Inflammatory macrophage treated with lipopolysaccharide for 4 hours (primary cell): Measurements from ENCODE around the gene SPATS2.
"Not testable (repeated sequence)": the region's sequence is repeated elsewhere in the genome, so short reads cannot be mapped to it uniquely, and the experiment has no call there.

ENCODE experiments used
- DNase-seq: peaks from one replicate; pipeline ENCODE4 v3.0.0-alpha.2; 2020

The SPATS2 gene

DNA sequence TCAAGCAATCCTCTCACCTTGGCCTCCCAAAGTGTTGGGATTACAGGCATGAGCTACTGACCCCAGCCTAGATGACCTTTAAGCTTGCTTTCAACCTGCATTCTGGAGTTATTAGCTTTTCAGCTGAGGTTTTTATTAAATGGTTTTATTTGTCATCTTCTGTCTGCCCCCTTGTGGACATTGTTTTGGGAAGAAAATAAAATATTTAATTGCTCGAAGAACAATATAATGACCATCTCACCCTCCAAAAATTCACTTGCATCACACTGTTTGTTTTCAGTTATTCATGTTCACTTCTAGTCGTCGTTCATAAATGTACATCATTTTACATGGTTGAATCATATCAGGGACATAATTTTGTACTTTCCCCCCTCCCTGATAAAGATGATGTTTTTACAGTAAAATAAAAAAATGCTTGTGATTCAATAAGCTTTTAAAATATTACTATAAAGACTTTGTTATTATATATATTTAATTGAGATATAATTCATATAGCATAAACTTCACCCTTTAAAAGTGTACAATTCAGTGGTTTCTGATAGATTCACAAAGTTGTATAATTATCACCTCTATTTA, 10.1 kb upstream of the SPATS2 start:
- DNase-seq, result peak; percentile 58

DNA sequence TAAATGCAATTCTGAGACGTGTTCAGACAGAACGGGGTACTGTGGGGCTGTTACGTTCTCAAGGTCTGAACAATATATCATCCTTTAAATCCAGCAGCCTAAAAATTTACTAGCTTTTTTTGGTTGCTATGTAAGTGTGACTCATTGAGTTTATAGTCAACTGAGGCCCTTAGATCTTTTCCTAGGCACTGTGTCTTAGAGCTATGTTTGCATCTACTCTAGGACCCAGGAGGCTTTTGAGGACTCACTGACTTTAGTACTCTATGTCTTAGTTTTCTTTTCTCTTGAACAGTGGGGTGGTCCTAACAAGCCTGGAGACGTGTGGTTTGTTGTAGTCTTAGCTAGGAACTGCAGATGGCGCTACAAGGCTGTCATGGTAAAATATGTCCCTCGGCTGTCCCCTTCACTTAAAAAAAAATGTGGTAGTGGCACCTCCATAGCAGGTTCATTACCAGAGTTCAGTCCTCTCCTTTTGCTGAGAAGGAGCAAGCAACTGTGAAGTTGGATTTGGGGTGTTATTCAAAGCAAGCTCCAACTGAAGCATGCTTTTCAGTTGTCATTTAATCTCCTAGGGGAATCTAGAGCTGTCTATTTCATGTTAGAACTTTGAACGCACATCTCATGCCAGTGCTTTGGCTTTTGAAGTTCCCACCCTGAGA, 8.7 kb upstream of the SPATS2 start:
- peak; percentile 67 for DNase-seq

DNA sequence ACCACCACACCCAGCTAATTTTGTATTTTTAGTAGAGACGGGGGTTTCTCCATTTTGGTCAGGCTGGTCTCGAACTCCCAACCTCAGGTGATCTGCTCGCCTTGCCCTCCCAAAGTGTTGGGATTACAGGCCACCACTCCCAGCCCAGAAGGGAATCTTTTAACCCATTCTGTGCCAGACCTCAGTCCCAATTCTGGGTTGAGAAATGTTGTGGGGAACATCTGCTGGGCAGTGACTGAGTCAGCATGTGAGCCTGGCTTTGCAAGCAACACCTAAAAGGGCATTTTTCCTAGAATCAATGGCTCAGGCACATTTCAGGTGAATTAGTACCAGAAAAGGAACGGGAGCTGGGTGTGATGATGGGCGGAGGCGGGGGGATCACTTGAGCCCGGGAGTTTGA, 7.6 kb upstream of the SPATS2 start:
- DNase-seq, result no peak

DNA sequence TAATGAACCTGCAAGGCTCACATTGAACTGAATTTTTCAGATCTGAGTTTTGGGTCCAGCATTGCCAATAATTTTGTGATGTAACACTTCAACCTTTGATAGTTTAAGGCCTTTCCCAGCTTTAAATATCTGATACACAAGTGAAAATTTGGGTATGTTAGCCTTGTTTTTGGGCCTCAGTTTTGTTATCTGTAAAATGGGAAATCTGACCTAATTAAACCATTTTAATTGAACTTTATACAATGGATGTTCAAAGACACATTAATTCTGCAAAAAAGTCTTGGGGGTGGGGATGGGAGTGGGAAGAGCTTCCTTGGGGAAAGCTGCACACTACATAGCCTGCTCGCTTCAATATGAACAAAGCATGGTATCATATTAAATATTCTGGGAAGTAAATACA, 5.2 kb upstream of the SPATS2 start:
- DNase-seq, result no peak

DNA sequence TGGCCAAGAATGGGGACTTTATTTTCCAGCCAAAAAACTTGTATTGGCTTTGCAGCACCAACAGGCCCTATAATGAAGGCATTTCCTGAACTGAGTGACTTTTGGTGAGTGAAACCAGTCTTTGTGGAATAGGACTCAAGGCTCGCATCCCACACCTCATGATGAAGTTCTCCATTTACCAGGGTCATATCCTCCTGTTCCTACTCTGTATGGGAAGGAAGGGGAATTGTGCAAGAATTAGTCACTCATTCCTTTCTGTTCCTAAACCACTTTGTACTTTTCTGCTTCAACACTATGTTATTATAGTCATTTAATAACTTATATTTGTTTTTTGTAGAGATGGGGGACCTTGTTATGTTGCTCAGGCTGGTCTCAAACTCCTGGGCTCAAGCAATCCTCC, 2.3 kb upstream of the SPATS2 start:
- DNase-seq, result peak; percentile 95

DNA sequence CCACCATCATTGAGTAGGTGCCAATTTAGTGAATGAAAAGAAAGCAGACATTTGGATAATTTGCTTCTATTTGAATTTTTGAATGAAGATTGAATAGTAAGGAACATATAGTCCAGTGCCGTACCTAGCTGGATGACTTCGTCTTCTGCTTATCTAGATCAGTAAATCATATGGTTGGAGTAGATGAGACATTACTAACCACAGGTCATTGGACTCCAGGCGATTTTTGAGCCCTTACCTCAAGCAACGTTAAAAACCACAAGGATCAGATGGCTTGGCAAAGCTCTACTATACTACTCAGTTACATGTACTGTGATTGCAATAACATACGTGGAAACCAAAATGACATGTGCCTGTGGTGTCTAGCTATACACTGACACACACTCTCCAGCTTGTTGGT, 1.7 kb upstream of the SPATS2 start:
- peak; percentile 31 for DNase-seq

DNA sequence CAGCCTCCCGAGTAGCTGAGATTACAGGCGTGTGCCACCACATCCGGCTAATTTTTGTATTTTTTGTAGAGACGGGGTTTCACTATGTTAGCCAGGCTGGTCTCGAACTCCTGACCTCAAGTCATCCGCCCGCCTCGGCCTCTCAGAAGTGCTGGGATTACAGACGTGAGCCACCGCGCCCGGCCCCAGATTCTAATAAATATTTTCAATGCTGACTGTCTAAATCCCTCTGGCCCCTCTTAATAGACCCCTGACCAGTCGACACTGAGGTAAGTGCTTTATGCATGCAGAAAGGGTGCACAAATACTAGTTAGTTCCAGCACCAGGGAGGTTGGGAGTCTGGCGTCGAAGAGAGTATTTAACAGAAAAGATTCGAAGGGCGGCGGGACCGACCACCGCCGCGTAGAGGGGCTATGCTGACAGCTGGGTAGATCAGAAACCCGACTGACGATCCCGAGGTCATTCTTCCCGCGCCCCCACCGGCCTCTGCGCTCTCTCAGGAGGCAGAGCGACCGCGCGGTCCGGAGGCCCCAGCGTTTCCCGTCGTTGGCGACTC, 1.1 kb upstream of the SPATS2 start:
- DNase-seq, result no peak

DNA sequence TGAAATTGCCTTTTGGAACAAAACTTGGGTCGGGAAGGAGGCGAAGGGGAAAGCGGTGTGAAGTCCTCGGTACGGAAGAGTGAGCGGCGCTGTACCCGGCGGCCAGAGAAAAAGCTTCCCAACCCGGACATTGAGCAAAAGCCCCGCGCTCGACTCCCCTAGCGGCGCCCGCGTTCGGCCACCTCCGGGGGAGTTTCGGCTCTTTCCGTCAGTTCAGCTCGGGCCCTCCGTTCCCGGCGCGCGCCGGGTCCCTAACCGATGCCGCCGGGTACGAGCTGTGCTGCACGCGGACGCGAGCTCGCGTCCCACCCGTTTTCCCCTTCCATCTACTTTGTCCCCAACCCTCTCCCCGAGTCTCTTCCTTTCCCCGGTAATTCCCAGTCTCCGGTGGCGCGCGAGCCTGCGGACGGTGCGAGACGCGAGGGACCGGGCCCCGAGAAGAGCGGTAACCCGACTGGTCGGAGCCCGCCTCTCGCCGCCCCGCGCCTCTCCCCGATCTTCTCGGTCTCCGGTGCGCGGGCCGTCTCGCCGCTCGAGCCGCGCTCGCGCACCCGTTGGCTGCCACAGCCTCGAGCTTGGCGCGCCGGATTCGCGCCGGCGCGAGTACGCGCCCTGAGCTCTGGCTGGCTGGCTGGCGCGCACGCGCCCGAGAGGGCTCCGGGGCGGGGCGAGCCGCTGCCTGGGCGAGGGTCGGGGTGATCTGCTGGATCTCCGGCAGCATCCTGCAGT, 446 bp upstream of the SPATS2 start:
- peak; percentile 88 for DNase-seq

DNA sequence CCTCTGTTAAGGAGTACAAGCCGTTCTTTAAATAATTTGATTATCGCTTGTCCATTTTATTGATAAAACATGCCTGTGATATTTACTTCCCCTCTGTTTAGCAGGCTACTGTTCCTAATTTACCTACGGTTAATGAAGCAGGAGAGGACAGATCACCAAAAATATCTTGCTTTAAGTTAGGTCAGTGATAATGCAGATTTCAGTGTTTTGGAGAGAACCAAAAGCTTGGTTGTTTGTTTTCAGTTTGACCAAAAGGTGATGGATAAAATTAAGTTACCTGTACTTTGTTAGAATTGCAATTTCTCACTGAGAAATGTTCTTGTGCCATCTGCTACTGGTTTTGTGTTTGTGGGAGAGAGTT, 958 bp downstream of the SPATS2 start:
- DNase-seq, result no peak

DNA sequence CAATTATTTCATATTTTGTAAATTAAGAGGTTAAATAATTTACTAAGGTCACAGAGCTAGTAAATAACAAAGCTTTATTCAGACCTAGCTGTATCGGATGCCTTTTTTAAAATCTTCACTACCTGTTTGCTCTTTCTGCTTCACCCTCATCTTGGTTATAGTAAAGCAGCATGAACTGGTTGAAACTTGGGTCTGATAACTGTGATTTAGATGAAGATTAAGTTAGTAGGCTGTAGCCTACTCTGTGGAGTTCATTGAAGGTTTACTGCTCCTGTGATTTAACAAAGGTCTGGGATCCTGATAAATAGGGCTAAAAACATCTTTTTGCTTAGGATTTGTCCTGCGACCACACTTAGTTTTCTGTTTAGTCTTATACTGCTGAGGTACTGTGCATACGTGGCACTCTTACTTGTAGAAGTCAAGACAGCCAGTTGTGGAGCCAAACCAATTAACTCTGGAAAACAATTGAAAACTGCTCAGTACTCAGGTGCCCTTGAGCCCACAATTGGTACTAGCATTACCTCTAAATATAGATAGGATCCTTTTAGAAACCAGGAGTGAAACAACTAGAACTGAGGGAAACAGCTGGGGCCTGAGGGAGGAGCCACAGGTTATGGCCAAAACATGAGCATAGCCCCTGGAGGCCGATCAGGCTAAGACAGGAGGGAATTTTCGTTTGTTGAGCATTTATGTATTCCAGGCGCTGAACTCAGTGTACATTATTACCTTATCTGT, 2.3 kb downstream of the SPATS2 start:
- DNase-seq, result peak; percentile 62

DNA sequence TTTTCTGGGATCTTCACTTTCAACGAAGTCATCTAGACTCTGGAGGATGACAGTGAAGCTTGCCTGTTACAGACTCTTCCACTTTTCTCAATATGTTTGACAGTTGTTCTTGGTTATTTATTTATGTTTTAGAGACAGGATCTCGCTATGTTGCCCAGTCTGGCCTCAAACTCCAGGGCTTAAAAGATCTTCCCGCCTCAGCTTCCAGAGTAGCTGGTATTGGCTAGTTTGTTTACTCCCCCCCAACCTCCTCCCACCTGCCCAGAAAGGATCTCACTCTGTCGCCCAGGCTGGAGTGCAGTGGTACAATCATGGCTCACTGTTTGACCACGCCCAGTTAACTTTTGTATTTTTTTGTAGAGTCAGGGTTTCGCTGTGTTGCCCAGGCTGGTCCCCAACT, 3.3 kb downstream of the SPATS2 start:
- DNase-seq, result no peak

DNA sequence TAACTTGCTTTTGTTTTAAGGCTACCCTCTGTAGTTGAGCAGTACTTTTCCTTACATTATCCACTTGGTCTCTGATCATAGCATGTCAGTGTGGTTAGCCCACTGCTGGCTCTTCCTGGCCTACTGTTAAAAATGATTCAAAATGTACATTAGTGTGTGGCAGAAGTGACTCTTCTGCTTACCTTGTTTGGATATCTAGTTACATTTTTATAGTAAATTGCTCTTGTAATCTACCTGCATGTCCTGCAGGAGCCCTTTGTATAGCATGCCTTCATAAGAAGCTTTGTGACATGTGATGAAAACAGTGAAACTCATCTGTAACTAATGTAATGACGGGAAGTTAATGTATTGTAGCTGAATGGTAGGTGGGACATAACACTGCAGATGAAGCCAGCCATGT, 8.1 kb downstream of the SPATS2 start:
- DNase-seq, result no peak

DNA sequence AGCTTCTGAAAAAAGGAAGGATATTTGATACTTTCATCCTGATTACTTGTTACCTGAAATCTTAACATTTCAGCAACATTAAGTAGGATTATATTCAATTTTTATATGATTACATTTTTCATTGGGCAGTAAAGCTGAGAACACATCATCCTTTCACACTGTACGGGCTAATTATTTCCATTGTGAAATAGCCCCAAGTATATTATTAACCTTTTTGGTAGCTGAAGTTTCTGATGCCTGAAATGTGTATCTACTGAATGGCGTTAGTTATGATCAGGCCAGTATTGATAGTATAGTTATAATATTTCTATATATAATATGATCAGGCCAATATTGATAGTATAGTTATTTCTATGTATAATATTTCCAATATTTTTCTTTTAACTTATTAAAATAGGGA, 10.1 kb downstream of the SPATS2 start:
- no peak for DNase-seq

DNA sequence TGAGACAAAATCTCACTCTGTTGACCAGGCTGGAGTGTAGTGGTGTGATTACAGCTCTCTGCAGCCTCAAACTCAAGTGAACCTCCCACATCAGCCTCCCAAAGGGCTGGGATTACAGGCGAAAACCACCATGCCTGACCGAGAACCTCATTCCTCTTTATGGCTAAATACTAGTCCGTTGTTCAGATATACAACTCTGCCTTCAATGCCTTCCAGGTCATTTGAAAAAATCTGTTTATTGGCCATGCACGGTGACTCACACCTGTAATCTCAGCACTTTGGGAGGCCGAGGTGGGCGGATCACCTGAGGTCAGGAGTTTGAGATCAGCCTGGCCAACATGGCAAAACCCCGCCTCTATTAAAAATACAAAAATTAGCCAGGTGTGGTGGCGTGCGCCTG, 12.9 kb downstream of the SPATS2 start:
- not testable (repeated sequence) for DNase-seq

DNA sequence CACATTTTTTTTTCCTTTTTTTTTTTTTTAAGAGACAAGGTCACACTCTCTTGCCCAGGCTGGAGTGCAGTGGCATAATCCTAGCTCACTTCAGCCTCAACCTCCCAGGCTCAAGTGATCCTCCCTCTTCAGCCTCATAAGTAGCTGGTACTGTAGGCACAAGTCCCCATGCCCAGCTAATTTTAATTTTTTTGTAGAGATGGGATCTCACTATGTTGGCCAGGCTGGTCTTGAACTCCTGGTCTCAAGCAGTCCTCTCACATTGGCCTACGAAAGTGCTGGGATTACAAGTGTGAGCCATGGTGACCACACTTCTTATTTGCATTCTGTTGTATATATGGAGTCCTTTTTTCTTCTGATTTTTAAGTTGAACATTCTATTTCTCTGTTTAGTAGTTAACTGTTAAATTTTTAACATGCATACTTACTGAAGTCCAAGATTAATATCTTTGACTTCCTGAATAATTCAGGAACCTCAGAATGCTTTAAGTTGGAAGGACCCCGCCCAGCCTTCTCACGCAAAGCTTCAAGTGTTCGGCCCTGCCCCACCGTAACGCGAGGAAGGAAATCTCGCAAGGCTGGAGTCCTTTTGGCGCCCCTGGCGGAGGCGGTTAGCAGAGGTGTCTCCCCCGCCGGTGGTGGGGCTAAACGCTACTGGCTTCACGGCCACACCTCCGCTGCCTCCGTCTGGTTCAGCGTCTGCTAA, 21.6 kb downstream of the SPATS2 start:
- peak; percentile 54 for DNase-seq

DNA sequence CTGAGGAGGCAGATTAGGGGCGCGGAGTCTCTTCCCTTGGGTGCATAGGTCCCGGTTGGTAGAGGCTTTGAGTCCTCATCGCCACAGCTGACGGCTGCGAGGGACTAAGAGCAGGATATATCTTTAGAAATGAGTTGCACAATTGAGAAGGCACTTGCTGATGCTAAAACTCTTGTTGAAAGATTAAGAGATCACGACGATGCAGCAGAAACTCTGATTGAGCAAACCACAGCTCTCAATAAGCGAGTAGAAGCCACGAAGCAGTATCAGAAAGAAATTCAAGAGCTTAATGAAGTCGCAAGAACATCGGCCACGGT, 22.1 kb downstream of the SPATS2 start:
- no peak for DNase-seq

DNA sequence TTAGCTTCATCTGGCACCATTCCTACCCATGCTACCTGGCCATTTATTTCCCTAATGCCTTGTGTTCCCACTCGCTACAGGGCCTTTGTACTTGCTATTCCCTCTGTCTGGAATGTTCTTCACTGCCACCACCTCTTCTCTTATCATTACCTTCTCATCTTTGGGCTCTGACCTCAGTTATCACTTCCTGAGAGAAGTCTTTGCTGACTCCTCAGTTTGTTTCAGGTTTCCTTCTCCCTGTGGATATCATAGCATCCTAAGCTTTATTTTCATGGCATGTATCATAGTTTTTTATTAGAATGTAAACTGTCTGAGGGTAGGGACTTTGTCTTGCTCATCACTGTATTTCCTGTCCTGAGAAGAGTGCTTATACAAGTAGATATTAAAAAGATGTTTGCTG, 29.7 kb downstream of the SPATS2 start:
- no peak for DNase-seq

DNA sequence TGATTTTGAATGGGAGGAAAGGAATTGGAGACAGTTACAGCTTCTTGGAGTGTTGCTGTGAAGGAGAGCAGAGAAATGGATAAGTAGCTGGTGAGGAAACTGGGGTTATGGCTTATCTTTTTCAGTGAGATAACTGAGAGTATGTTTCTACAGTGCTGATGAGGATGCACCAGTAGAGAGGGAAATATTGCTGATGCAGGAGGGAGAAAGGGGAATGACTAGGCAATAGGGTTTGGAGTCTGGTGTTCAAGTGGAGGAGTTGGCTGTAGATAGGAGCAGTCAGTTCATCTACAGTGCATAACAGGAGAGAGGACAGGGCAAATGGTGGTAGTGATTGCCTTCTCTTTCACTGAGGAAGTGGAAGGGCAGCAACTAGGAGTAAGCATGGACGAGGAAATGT, 33.0 kb downstream of the SPATS2 start:
- no peak for DNase-seq

DNA sequence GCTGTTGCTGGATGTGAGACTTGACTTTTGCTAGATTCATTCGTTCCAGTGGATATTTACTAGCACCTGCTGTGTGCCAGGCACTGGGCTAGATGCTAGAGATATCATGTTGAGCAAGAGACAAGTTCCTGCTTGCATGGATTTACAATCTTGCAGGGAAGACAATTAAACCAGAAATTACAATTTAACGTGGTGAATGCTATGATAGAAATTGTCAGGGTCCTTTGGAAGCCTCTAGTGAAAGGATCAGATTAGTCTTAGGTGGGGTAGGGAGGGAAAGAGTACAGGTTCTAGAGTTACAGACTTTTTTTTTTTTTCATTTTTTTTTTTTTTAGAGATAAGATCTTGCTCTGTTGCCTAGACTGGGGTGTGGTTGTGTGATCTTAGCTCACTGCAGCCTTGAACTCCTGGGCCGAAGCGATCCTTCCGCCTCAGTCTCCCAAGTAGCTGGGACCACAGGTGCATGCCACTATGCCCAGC, 36.7 kb downstream of the SPATS2 start:
- no peak for DNase-seq

DNA sequence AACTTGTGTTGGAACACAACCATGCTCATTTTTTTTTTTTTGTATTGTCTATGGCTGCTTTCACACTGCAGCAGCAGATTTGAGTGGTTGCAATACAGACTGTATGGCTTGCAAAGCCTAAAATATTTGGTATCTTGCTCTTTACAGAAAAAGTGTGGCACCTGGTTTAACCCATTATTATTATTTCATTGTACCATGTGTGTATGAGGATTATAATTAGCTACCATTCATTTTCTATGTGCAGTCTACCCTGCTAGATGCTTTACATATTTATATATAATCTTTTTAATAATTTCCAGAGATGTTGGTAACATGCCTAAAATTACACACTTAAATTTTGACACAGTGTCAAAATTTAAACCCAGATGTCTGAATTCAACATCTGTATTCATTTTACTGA, 37.7 kb downstream of the SPATS2 start:
- no peak for DNase-seq

DNA sequence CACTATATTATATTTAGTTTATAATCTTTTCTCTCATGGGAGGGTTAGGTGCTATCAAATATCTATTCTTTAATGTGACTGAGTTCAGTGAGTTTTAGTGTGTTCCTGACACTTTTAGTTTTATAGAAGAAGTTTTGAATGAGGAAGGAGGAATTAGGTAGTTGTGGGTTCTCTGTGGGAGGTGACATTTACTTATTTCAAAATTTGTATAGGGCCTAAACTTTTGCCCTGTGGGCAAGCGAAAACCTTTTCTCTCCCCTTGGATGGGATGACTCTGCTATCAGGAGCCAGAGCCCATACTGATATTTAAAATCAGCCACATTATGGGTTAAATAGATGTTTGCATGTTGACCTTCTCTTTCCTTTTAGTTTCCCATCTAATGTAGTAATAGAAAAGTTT, 43.6 kb downstream of the SPATS2 start:
- DNase-seq, result peak; percentile 69

DNA sequence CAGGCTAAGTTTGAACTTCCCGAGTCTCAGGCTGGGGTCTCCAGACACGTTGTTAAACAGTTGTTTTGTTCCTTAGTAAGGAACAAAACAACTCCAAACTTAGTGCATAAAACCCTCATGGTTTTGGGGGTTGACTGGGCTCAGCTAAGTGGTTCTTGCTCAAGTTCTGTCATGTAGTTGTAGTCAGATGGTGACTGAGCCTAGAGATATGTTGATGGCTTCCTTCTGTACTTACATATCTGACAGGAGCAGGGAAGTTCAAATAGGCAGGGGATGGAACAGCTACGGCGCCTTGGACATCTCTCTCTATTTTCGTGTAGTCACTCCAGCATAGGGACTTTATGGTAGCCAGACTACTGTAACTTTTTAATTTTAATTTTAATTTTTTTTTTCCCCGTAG, 45.7 kb downstream of the SPATS2 start:
- DNase-seq, result no peak

DNA sequence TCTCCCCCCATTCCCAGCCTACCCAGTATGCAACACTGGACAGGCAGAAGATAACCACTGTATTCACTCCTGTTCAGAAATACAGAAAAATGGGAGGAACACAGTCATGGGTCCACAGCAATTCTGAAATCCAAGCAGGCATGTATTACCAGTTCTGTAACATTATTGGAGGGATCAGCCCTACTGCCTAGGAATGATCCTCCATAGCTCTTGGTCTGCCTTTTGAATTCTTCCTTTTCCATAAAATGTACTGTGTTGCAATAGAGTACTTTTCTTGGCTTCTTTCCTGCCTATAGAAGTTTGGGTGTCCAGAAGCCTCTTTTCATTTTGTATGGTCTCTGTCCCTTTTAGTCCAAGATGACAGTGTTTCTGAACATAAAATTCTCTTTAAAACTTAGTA, 46.5 kb downstream of the SPATS2 start:
- DNase-seq, result no peak
